HG03354 (cell line): ENCODE measurements around the gene GLRA2.

ENCODE experiments used
- ATAC-seq: cut with Tn5 transposase; IDR thresholded peaks from one replicate; pipeline ENCODE4 v1.9.1; 2021; ENCODE audit warnings: mild to moderate bottlenecking; ENCODE audit not compliant: unreplicated experiment, poor library complexity, severe bottlenecking

GLRA2 gene

DNA sequence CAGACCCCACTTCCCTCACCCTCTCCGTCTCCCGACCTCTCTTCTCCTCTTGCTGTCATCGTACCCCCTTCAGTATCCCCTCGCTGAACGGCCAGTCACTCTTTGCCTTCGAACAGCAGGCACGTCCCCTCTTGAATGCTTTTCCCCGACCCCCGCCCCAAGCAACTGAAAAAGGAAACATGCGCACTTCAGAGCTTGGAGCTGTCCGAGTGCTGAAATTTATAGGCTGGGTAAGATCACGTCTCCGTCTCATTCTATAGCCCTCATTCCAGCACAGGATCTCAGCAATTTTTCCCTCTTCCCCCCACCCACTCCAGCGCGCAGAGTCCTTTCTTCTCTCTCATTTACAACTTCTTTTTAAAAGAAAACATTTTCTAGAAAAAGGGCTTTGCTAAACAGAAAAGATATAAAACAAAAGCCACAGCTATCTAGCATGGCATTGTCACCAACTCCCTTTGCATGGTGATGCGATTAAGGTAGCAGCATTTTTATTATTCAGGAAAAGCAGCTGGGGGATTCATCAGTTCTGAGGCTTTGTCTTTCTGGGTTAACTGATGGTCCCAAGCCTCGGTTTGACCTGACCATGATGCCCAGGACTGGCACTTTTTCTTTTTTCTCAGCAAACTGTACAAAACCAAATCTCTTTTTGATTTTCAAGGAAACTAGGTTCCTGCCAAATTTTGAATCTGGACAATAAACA lies at the start of gene GLRA2:
TSS of gene GLRA2 (plus strand) at position 247 of the 700 bp plus-strand sequence. CDS start 522 bp downstream, outside the sequence.
- ATAC-seq, result no peak

DNA sequence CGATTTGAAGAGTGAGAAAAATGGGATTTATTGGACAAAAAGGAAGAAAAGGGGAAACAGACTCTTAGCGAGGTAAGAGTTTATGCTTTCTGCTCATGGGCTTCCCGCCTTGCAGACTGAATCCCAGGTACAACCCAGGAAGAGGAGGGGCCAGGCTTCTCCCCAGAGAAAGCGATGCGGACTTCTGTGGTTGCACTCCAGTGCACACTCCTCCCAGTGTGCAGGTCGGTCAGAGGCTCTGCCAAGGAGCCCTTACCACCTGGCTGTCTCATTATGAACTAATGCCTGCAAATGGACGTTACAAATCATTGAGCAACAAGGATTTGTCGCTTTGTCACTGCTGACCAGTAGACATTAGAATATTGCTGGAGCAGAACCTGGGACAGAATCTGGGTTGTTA lies 39.9 kb upstream of the GLRA2 start:
- no peak for ATAC-seq

DNA sequence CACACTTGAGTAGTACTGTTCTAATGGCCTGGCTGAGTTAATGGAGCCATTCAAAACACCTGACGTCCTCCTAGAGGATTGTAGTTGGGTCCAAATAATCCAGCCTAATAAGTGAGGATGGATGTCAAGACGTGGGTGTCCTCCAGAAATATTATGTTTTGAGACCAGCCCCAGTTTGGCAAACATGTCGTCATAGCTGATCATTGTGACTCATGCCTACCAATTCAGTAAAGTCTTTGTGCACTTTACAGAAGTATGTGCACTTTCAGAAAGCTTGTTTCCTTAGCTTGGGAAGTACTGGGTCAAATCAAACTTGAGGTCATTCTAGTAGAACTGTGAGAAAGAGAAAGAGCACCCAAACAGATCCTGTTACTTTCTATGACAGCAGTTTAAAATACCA lies 37.6 kb upstream of the GLRA2 start:
- ATAC-seq, result no peak

DNA sequence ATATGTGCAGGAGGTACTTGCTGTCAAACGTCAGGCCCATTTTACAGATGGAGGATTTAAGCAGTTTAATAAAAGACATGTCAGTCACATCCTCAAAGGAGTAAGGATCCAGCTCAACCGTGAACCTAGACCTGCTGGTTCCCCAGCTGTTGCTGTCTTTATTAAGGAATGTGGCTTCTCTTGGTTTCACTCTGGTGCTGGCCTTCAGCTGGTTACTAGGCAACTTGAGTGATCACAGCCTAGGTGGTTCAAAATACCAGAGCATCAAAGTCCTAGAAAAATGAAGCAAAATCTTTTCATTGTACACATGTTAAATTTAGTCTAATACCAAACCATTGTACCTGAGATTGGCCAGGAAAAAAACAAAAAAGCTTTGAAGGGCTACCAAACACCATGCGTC lies 32.7 kb upstream of the GLRA2 start:
- peak; percentile 62 for ATAC-seq

DNA sequence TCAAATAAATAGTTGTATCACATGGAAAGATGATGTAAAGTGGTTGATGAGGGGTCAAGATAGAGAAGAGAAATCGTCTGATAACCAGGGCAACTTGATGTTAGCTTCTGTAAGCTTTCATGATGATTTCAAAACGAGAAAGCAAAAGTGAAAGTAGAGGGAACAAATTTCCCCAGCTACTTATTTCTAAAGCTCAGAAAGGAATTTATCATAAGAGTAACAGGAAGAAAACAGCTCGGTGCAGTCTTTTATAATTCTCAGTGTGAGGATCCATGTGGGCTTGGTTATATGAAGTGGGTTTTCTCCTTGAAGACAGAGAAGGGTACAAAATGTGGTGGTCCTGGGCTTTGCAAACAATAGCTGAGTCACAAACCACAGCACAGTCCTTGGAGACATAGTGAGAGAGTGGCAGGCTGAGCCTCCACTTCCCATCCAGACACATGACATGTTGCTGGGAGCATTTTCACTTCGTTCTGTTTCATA lies 32.1 kb upstream of the GLRA2 start:
- peak; percentile 75 for ATAC-seq

DNA sequence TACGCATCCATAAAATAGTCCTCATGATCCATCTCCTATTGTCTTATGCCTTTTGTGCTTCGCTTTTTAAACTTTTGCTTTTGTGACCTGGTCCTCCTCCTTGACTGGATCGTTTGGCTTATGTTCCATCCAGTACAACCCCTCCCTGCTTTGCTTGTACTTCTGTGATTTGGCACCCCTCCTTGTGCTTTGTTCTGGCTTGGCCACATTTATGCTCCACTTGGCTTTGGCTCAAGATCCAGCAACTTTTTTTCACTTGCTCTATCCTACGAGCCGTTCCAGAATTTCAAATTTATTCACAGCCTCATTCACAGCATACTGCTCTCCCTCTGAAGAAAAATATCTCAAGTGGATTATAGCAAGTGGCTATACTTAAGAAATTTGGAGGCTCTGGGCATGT lies 28.0 kb upstream of the GLRA2 start:
- no peak for ATAC-seq

DNA sequence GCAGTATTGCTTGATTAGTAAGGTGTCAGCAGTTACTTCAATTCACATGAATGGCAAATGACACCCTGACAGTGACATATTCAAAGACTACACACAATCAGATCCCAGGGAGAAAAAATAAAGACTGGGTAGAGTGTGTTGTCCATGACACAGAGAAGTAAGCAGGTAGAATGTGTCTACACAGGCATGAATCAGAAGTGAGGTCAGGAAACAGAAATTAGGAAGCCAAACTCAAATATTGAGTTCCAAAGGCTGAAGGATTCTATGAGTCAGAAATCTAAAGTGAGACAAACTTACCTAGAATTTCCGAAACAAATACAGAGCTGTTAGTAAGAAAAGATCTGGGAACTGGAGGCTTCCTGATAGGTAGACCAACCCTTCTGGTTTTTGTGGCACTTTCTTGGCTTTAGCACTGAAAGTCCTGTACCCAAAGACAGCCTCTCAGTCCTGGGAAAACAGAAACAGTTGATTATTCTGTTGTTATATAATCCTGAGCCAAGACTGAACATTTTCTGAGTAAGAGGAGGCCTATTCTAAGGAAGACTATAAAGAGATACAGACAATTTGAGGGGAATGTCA lies 24.3 kb upstream of the GLRA2 start:
- no peak for ATAC-seq

DNA sequence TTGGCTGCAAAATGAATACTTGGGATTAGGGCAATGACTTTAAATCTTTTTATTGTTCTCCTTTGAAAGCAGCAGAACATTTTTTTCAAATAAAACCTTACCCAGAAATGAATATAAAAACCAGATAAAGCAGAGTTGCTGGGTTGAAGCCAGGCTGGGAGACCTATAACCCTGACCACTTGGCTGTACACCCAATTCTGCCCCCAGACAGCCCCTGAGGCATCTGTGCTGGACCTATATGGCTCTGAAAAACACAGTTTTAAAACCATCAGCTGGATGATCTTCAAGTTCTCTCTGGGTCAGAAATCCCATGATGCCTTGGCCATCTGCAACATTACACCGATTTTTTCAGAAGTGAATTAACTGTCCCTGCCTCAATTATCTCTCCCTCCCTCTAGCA lies 23.7 kb upstream of the GLRA2 start:
- no peak for ATAC-seq

DNA sequence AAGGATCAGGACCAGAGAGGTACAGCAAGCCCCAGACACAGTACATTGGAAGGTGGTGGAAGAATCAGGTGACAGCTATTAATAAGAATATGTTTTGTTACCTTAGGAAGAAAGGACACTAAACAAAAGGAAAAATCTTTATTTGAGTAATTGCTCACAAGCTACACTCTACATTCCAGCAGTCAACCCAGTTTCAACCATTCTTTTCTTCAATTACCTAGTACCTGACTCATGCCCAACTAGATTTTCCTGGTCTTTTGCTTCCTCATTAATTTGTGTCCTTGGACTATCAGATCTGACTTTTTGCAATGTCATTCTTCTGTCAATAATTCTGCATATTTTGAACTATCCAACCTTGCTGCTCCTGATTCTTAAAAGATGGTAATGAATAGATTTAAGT lies 22.5 kb upstream of the GLRA2 start:
- ATAC-seq, result no peak

DNA sequence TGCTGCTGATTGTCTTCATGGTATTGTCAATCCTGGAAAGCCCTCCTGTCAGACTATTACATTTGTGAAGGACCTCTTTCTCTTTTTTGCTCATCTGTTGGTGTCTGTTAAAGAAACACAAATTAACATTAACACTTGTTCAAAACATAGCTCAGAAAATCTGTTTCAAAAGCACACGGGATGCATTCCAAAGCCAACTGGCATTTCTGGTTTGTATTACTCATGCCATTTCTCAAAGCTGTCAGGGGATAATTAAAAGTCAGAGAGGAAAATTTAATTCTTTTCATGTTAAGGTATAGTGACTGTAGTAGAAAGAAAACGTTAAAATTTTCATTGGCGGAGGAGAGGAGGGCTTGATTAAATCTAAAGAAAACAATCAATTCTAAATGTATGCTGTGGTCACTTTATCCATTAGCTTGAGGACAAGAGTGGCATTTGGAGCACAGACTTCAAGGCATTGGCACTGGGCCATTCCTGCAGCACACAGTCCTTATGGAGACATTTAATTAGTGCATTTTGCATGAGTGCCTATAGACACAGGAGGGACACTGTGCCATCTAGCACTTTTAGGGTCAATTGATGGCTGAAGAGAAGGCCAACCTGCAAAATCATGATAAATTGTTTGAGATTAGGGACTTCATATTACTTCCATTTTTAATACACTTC lies 21.2 kb upstream of the GLRA2 start:
- ATAC-seq, result no peak

DNA sequence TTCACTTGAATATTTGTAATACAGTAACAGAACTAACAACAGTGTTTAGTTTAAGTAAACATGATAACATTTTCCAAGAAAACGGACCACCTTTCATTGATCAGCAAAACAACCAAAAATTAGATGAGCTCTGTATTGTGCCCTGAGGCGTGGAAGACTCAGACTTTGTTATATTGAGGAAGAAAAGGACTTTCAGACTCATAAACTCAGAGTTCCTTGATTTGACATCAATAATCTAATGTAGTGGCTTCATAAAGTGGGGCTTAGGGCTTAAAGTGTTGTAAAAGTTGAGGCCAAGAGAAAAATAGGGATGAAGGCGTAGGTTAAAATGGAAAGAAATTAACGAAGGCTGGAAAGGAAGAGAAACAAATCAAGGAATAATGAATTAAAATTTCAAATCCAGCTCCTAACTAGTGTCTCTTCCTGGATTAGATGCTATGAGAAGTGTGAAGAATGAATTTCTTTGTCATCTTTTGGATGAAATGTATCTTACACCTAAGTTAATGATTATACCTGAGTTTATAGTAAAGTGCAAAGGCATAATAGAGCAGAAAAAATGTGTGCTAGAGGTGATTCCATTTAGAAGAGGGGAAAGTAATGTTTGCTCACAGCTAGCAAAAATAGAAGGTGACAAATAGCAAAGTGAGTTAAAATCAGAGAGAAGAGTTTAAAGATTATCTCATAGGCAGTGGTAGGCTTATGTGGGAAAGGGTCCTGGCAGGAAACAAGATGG lies 19.8 kb upstream of the GLRA2 start:
- ATAC-seq, result no peak

DNA sequence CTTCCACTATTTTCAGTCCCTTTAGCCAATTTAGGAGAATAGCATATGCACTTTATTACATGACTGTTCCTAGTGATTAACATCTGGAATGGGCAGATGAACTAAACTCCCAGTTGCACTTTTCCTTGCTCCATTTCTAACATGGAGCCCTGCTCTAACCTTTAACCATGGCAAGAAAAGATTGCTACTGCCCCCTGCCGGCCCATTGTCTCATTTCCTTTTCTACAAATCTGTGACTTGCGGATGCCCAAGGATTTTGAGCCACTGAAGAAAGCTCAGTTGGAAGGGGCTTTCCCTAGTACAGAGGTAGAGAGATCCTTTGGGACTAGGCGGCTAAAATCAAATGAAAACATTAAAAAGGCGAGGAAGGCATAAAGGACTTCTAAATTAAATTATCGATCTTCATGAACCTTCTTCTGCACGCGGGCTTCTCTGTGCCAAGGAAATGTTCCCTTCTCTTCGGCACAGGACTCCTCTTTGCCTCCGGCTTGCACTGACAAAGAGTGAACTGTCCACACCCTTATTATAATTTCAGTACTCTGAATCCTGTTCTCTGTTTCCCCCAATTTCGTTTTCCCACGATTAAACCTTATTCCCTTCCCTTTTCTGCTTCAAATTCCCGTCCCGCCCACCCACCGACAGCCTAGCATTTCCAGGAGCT lies 577 bp upstream of the GLRA2 start:
- peak; percentile 75 for ATAC-seq

DNA sequence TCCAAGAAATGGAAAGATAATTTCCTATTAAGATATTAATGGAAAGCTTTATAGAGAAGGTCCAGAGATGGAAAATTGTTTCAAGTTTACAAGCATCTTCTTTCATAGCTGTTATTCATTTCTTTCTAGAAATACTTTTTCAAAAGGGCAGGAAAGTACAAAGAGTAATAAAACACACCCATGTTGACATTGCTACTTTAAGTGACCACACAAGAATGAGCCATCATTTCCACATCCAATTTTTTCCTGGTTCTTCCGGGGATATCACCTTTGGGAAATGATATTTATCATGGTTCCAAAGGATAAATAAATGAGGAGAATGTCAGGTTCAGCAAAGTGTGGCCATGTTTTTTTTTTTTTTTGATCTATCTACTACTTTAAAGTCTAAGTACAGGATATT lies 4.5 kb downstream of the GLRA2 start:
- no peak for ATAC-seq

DNA sequence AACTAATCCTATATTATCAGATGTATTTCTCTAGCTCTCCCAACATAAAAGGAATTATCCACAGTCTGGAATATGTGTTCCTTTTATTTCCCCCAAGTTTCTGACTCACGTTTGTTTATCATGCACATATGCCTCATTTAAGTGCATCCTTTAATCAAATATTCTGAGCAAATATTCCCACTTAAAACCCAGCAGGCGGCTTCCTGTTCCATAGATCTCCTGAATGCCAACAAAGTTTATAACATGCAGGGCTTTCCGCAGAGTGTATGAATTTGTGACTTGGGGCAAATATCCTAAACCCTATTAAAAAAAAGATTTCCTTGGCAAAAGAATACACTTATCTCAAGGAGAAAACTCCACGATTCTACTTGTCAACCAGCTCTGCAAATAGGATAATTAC lies 16.9 kb downstream of the GLRA2 start:
- ATAC-seq, result no peak

DNA sequence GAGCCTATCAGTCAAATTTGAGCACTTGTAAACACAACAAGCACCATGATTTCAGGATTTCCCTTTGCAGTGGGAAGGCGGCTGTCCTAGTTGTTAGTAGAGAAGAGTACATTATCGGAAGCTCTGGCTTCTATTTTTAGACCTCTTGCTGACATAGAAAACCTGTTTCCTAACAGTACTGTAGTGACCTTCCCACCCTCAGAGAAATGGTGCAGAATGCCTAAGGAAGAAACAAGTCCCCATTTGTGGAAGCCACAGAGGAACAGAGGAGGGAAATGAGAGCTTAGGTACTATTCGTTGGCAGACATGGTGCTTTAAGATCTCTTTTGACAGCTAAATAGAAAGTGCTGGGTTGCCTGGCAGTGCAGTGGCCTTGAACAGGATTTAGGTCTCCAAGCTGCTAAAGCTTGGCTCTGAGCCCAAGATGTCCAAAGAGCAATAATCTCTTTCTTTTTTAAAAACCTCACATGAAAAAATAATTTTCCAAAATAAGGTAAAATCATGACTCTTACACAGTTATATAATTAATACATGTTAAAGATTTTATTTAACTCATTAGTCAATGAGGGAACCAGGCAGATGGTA lies 24.9 kb downstream of the GLRA2 start:
- no peak for ATAC-seq

DNA sequence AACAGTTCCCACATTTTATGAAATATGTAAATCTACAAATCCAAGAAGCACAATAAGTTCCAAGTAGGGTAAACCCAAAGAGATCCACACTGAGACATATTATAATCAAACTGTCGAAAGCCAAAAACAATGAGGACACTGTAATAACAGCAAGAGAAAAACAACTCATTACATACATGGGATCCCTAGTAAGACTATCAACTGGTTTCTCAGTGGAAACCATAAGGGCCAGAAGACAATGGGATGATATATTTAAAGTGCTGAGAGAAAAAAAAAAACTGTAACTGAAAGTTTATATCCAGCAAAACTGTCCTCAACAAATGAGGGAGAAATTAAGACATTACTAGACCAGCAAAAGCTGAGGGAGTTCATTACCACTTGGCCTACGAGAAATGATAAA lies 34.7 kb downstream of the GLRA2 start:
- ATAC-seq, result no peak

DNA sequence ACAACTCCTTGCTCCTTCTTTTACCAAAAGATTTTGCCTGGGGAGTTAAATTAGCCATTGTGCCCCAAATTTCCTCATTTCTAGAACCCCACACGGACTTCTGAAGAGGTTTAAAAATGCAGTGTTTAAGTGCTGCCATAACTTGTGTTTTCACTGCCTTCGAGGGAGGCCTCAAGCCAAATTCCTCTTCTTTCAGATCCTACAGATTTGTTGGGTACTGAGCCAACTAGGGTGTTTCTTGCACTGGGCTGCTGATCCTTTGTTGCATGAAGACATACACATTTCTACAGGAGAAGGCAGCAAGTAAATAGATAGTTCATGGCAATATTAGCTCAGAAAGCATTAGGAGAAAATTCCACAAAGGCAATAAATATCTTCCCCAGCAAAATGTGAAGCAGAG lies 43.8 kb downstream of the GLRA2 start:
- ATAC-seq, result no peak

DNA sequence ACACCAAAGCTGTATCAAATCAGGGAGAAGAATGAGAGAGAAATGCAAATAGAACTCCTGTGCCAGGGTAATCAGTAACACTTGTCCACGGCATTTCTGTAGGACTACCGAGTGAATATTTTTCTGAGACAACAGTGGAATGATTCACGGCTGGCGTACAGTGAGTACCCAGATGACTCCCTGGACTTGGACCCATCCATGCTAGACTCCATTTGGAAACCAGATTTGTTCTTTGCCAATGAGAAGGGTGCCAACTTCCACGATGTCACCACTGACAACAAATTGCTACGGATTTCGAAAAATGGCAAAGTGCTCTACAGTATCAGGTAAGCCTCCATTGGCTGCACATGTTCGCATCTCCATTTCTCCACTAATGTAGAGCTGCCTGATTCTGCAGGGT lies 51.7 kb downstream of the GLRA2 start:
- no peak for ATAC-seq

DNA sequence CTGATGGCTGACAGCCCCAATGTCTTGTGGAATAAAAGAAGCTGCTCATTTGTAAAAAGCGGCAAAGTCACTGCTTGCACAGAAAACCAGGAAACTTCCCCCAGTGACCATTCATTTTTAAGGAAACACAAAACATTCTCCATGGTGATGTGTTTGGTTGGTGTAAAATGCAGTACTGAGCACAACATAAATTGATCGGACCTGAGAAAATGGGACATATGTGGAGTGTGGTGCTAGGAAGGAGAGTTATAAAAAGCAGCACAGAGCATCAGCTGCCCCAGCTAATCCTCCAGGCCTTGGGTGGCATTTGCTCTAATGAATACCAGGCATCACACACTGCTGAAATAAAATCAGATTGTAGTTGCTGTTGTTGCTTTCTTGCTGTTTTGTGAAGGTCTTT lies 55.2 kb downstream of the GLRA2 start:
- ATAC-seq, result no peak

DNA sequence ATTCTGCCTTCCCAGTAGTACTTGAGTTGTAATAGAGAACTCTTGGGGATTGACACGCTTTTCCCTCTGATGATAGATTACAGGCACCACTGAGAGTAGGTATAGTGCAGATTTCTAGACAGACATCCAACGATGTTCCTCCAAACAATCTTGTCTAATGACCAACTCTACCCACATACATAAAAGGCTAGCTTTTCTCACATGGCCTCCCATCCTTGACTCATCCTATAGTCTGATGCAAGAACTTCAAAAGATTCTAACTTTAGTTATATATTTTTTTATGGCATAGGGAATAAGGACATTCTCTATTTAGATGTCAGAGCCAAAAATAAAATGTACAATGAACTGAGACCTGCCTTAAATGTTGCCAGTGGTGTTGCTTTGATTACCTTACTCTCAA lies 60.9 kb downstream of the GLRA2 start:
- ATAC-seq, result no peak
